HepG2 (cell line): ENCODE measurements around the gene LNX2. TPM values are rescaled to one million over a fixed set of nuclear protein-coding genes. Genes with fewer than 3 reads are reported as not detected.

ENCODE experiments used
- ATAC-seq: fragments of 200-7000 bp; cut with Tn5 transposase; 3 replicates; pipeline ENCODE4 v1.9.1; 2020; ENCODE audit warnings: mild to moderate bottlenecking, moderate library complexity
- BruUV-seq: library from RNA; stranded (reverse); fragments of 400-500 nt; replicated peaks from 2 replicates; lab custom pipeline; 2021; lab: Mats Ljungman, UMichigan
- CTCF ChIA-PET: fragments of 300-600 bp; formaldehyde crosslinking; extraction: SDS; loops from one replicate; lab custom pipeline; 2021; ENCODE audit warnings: low total read pairs, inconsistent platforms, low intra/inter-chr PET ratio; lab: Yijun Ruan, JAX
- POLR2A ChIA-PET: fragments of 350-600 bp; sonication (Branson Sonifier 250); formaldehyde crosslinking; loops from one replicate; lab custom pipeline; 2020; ENCODE audit warnings: antibody characterized with exemption, inconsistent platforms; lab: Yijun Ruan, JAX
- DNase-seq: peaks from one replicate; pipeline ENCODE4 v3.0.0-alpha.2; 2015; ENCODE audit warnings: low spot score
- FAIRE-seq: peaks from 3 replicates; lab custom pipeline; 2011; peaks lifted over from hg19 to GRCh38; lab: Jason Lieb, UNC
- H2AFZ ChIP-seq: one replicate; pipeline ENCODE4 v1.6.1; 2011; ENCODE audit warnings: low read length, inconsistent platforms
- H3K27ac ChIP-seq: fragments of 300-600 bp; 3 replicates; pipeline ENCODE4 v1.8.0; 2011; ENCODE audit warnings: mixed run types, mild to moderate bottlenecking, mixed read lengths, low read length, inconsistent platforms; ENCODE audit not compliant: insufficient read depth; ENCODE audit errors: extremely low read length
- H3K27me3 ChIP-seq, 2 experiments: fragments of 200-600 bp in 1 of 2; 2 replicates in 1 of 2; 3 replicates in 1 of 2; pipeline versions ENCODE4 v1.6.0 to v1.8.0; 2011; ENCODE audit warnings: low read length in 2 of 2, mild to moderate bottlenecking in 2 of 2, moderate library complexity in 2 of 2, inconsistent platforms in 1 of 2; ENCODE audit not compliant: insufficient read depth in 2 of 2, control insufficient read depth in 1 of 2
- H3K36me3 ChIP-seq, 2 experiments: fragments of 200-600 bp in 1 of 2; replicated peaks in 1 of 2; 2 replicates in 1 of 2; 3 replicates in 1 of 2; pipeline versions ENCODE4 v1.5.1 to v1.8.0; 2011; ENCODE audit warnings: low read length in 2 of 2, inconsistent platforms in 1 of 2; ENCODE audit not compliant: insufficient read depth in 2 of 2, control insufficient read depth in 1 of 2
- H3K4me1 ChIP-seq: 2 replicates; pipeline ENCODE4 v1.5.1; 2012; ENCODE audit warnings: low read length, inconsistent platforms; ENCODE audit not compliant: insufficient read depth
- H3K4me2 ChIP-seq: 2 replicates; pipeline ENCODE4 v1.6.0; 2011; ENCODE audit warnings: low read depth, low read length, inconsistent platforms
- H3K4me3 ChIP-seq, 3 experiments: fragments of 200-600 bp in 1 of 3; sonication (generic), shearing (Covaris generic) in 1 of 3; replicated peaks in 1 of 3; 2 replicates each; pipeline ENCODE4 v1.5.1; 2011 to 2016; ENCODE audit warnings: low read length in 3 of 3, inconsistent platforms in 2 of 3, low read depth in 2 of 3, mild to moderate bottlenecking in 2 of 3, control low read depth in 1 of 3, mixed read lengths in 1 of 3; ENCODE audit not compliant: insufficient read depth in 1 of 3
- H3K79me2 ChIP-seq: one replicate; pipeline ENCODE4 v1.6.1; 2011; ENCODE audit warnings: low read length, inconsistent platforms; ENCODE audit not compliant: insufficient read depth
- H3K9ac ChIP-seq: 2 replicates; pipeline ENCODE4 v1.6.0; 2011; ENCODE audit warnings: mild to moderate bottlenecking, low read depth, low read length, inconsistent platforms; ENCODE audit not compliant: insufficient read depth
- H3K9me3 ChIP-seq: 2 replicates; pipeline ENCODE4 v1.5.1; 2012; ENCODE audit warnings: mild to moderate bottlenecking, low read length
- H4K20me1 ChIP-seq: 2 replicates; pipeline ENCODE4 v1.6.0; 2011; ENCODE audit warnings: inconsistent platforms, mild to moderate bottlenecking, low read length, moderate library complexity; ENCODE audit not compliant: insufficient read depth
- ATF2 ChIP-seq: sonication (generic); formaldehyde crosslinking; IDR thresholded peaks from 2 replicates; pipeline ENCODE4 v1.4.0; 2020; ENCODE audit warnings: missing genetic modification reagents
- ELF3 ChIP-seq: IDR thresholded peaks from 2 replicates; pipeline ENCODE4 v1.6.1; 2016; ENCODE audit warnings: missing genetic modification reagents, missing compliant biosample characterization
- PAXIP1 ChIP-seq: sonication (generic); formaldehyde crosslinking; conservative IDR thresholded peaks from 2 replicates; pipeline ENCODE4 v1.4.0; 2020; ENCODE audit warnings: mild to moderate bottlenecking, missing genetic modification reagents, moderate library complexity
- PRMT3 ChIP-seq: sonication (generic); formaldehyde crosslinking; IDR thresholded peaks from 2 replicates; pipeline ENCODE4 v1.8.1; 2022; ENCODE audit warnings: low read depth, mild to moderate bottlenecking, moderate library complexity, missing genetic modification reagents, borderline replicate concordance
- SAP130 ChIP-seq: IDR thresholded peaks from 2 replicates; pipeline ENCODE4 v1.6.1; 2016; ENCODE audit warnings: low read depth
- ZNF350 ChIP-seq: sonication (generic); formaldehyde crosslinking; IDR thresholded peaks from 2 replicates; pipeline ENCODE4 v1.4.0; 2020; ENCODE audit warnings: mild to moderate bottlenecking, low read depth, missing genetic modification reagents, borderline replicate concordance
- ZNF543 ChIP-seq: sonication (generic); formaldehyde crosslinking; IDR thresholded peaks from 2 replicates; pipeline ENCODE4 v1.4.0; 2020; ENCODE audit warnings: mild to moderate bottlenecking, missing genetic modification reagents
- ZNF558 ChIP-seq: sonication (generic); formaldehyde crosslinking; IDR thresholded peaks from 2 replicates; pipeline ENCODE4 v1.9.0; 2022; ENCODE audit warnings: mild to moderate bottlenecking, missing genetic modification reagents, borderline replicate concordance
- WGBS: methylation state at CpG from one replicate; pipeline ENCODE4 v1.1.6; 2017; ENCODE audit warnings: low lambda C conversion rate; 5-methylcytosine and 5-hydroxymethylcytosine counted together
- in situ Hi-C: cut with HindIII; loops from 2 replicates; pipeline ENCODE4 v1.10.0; 2017; ENCODE audit warnings: low pct_unique_long_range_greater_than_20kb; ENCODE audit not compliant: extremely low pct_ligation_motif_present
- intact Hi-C: fragments of 100-400 bp; cut with micrococcal nuclease; formaldehyde crosslinking; loops from one replicate; pipeline ENCODE4 v1.10.0; 2022; ENCODE audit not compliant: unreplicated experiment
- polyA plus RNA-seq, 8 experiments: library from polyadenylated mRNA; depleted of rRNA in 3 of 8; stranded (reverse) in 7 of 8; unstranded in 1 of 8; fragments of >200 nt; fragmentation: Illumina TruSeq in 4 of 8; extraction: Trizol in 4 of 8; gene quantifications; 2 replicates each; pipeline versions ENCODE4 v1.2.1 to v1.2.3, GENCODE V29; 2011 to 2016; ENCODE audit warnings: low read depth in 4 of 8, missing spikeins in 1 of 8, mixed read lengths in 1 of 8; ENCODE audit not compliant: insufficient read depth in 1 of 8
- total RNA-seq, 5 experiments: library from RNA; depleted of rRNA; stranded (reverse); fragments of >200 nt; fragmentation: Illumina TruSeq; extraction: Trizol; gene quantifications; 2 replicates each; pipeline ENCODE4 v1.2.3, GENCODE V29; 2016; ENCODE audit warnings: low read depth in 1 of 5
- TF ChIP-seq, protein P1 (sequence below): sonication (generic); formaldehyde crosslinking; IDR thresholded peaks from 2 replicates; pipeline ENCODE4 v1.8.0; 2022; ENCODE audit warnings: missing genetic modification reagents, mild to moderate bottlenecking, moderate library complexity, borderline replicate concordance
- TF ChIP-seq, protein P2 (sequence below): IDR thresholded peaks from 2 replicates; pipeline ENCODE4 v1.6.1; 2016; ENCODE audit warnings: mild to moderate bottlenecking
- TF ChIP-seq, protein P3 (sequence below): sonication (generic); formaldehyde crosslinking; IDR thresholded peaks from 2 replicates; pipeline ENCODE4 v1.5.0; 2020; ENCODE audit warnings: mild to moderate bottlenecking, low read depth, missing genetic modification reagents, borderline replicate concordance

The LNX2 gene
- total and polyA plus RNA-seq, 2 of the 13 experiments (the other 11 are each of a cell fraction or from before 2014, with no cell fraction given) = 9.2 to 9.7 TPM

DNA sequence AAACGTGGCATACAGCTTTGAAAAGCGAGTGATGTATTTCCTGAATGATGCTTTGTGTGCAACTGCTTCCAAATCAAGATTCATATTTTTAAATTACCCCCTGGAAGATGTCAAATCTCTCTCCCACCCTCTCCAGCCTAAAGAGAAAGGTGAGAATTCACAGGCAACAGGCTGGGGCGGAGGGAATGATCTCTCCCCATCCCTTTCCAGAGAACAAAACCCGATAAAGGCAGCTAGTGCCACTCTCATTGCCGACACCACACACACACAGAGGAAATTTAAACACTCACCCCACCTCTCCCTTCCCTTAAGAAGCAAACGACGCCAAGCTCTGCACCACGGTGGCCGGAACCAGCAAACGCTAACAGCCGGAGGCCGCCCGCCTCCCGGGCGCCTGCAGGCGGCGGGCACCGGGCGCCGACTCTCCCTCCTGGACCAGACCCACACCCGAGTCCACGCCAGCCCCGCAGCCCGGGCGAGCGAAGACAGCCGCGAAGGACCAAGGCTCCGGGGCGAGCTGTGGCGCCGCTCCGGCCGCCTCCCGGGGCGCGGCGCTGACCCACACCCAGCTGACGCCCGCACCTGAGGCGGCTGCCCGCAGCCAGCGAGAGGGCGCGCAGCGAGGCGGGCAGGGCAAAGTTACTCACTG lies 477 bp downstream of the LNX2 start (continued):
- TF ChIP-seq, protein P1, sequence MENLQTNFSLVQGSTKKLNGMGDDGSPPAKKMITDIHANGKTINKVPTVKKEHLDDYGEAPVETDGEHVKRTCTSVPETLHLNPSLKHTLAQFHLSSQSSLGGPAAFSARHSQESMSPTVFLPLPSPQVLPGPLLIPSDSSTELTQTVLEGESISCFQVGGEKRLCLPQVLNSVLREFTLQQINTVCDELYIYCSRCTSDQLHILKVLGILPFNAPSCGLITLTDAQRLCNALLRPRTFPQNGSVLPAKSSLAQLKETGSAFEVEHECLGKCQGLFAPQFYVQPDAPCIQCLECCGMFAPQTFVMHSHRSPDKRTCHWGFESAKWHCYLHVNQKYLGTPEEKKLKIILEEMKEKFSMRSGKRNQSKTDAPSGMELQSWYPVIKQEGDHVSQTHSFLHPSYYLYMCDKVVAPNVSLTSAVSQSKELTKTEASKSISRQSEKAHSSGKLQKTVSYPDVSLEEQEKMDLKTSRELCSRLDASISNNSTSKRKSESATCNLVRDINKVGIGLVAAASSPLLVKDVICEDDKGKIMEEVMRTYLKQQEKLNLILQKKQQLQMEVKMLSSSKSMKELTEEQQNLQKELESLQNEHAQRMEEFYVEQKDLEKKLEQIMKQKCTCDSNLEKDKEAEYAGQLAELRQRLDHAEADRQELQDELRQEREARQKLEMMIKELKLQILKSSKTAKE (CRISPR knock-in tag) = no peak
- no peak for TF ChIP-seq ZNF558 (CRISPR knock-in tag)
- TF ChIP-seq, protein P2, sequence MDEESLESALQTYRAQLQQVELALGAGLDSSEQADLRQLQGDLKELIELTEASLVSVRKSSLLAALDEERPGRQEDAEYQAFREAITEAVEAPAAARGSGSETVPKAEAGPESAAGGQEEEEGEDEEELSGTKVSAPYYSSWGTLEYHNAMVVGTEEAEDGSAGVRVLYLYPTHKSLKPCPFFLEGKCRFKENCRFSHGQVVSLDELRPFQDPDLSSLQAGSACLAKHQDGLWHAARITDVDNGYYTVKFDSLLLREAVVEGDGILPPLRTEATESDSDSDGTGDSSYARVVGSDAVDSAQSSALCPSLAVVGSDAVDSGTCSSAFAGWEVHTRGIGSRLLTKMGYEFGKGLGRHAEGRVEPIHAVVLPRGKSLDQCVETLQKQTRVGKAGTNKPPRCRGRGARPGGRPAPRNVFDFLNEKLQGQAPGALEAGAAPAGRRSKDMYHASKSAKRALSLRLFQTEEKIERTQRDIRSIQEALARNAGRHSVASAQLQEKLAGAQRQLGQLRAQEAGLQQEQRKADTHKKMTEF (CRISPR knock-in tag) = no peak
- TF ChIP-seq ATF2 (CRISPR knock-in tag) = no peak

DNA sequence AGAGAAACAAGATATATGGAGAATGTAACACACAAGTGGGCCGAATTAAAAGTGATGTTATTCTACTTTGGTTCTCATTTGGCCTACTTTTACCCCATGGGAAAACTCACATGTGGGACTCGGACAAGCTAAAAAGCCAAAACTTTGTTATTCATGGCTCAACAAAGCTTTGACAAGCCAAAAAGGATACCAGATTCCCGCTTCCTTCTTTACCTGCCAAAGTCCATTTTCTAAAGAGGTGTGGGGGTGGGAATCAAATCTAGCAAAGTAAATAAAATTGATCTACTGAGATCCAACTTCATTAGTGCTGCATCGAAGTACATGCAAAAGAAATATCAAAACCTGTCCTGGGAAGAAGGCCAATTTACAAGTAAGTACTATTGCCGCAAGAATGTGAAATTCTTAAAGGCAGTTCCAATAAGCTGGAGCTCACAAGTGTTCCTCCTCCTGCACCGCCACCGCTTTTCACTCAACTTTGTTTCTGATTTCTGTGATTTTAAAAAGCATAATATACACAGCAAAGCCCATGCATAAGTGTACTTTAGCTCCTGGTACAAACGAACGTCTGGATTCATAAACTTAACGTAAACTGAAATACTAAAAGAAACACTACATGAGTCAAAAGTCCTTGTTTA lies 1.1 kb downstream of the LNX2 start:
- peaks cover 53% of the 10 kb centered on the region for H3K4me1 ChIP-seq
- in situ Hi-C loops = no loop called here
- peak overlapping the region; percentile 79 for H3K4me2 ChIP-seq
- H3K36me3 ChIP-seq = peaks cover 2% of the 10 kb centered on the region in 2 experiments; a peak in 2 of 5 replicates
- CTCF ChIA-PET = no interaction called here
- H4K20me1 ChIP-seq = peaks cover 25% of the 10 kb centered on the region
- intact Hi-C loops = loop anchor here (5.0 kb wide), 1 partner anchor 87 kb away; no protein-coding TSS in a partner anchor
- peak overlapping the region; percentile 91 for H3K27ac ChIP-seq
- peak overlapping the region; percentile 81 for H3K9ac ChIP-seq
- peaks cover 82% of the 10 kb centered on the region for H3K79me2 ChIP-seq
- BruUV-seq = no TSS peak
- H3K4me3 ChIP-seq = peak overlapping the region; percentile 79 to 91 (median 86)
- WGBS = 2% methylated on average over 10 of the region's 10 CpGs
- ATAC-seq (no peak), FAIRE-seq (no peak), DNase-seq (peak; percentile 34)
- H3K9me3 ChIP-seq = peaks cover 13% of the 10 kb centered on the region
- no peaks in the 10 kb centered on the region; a peak in 1 of 5 replicates for H3K27me3 ChIP-seq
- POLR2A ChIA-PET = interaction anchor here (1.3 to 2.5 kb wide), 6 partner anchors 14 to 223 kb away, joined by 3 to 13 read pairs (median 7); no protein-coding TSS in a partner anchor
- H2AFZ ChIP-seq = no peak overlapping the region
- no peak for TF ChIP-seq ZNF543
- TF ChIP-seq ZNF350 (CRISPR knock-in tag) = no peak
- peak; percentile 49 for TF ChIP-seq SAP130 (CRISPR knock-in tag)
- TF ChIP-seq ELF3 = 0 out of 2 replicates have a peak, but pooled peaks have one; percentile 25
- TF ChIP-seq, protein P3, sequence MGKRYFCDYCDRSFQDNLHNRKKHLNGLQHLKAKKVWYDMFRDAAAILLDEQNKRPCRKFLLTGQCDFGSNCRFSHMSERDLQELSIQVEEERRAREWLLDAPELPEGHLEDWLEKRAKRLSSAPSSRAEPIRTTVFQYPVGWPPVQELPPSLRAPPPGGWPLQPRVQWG = no peak
- peak; percentile 53 for TF ChIP-seq PAXIP1
- no peak for TF ChIP-seq PRMT3 (CRISPR knock-in tag)
